GM23338 (cell line): ENCODE results near the gene SLC22A4. TPM values are rescaled to one million over a fixed set of nuclear protein-coding genes. Genes with fewer than 3 reads are reported as not detected.
A peak's percentile ranks its signal among the peaks of the same experiment; 100 is the strongest.

Experiments used
- ATAC-seq: fragments of 200-7000 bp; cut with Tn5 transposase; 3 replicates; pipeline ENCODE4 v1.9.1; 2020
- DNase-seq: peaks from one replicate; pipeline ENCODE4 v3.0.0-alpha.2; 2015; ENCODE audit warnings: low spot score
- H2AFZ ChIP-seq: fragments of 200-600 bp; sonication (generic); 2 replicates; pipeline ENCODE4 v1.8.0; 2016; ENCODE audit warnings: antibody characterized with exemption, mild to moderate bottlenecking, moderate library complexity
- H3F3A ChIP-seq: fragments of 200-600 bp; sonication (generic); replicated peaks from 2 replicates; pipeline ENCODE4 v1.8.0; 2017; ENCODE audit warnings: antibody characterized with exemption, mixed run types, low read depth
- H3K27ac ChIP-seq: fragments of 200-600 bp; sonication (generic); 2 replicates; pipeline ENCODE4 v1.6.1; 2016; ENCODE audit warnings: low read depth
- H3K27me3 ChIP-seq: fragments of 200-600 bp; sonication (generic); 2 replicates; pipeline ENCODE4 v1.8.0; 2016; ENCODE audit warnings: mild to moderate bottlenecking, mixed run types, moderate library complexity; ENCODE audit not compliant: insufficient read depth
- H3K36me3 ChIP-seq: fragments of 200-600 bp; sonication (generic); 2 replicates; pipeline ENCODE4 v1.8.0; 2016; ENCODE audit warnings: mild to moderate bottlenecking; ENCODE audit not compliant: insufficient read depth
- H3K4me1 ChIP-seq: fragments of 200-600 bp; sonication (generic); 2 replicates; pipeline ENCODE4 v1.8.0; 2016; ENCODE audit warnings: mild to moderate bottlenecking, moderate library complexity; ENCODE audit not compliant: insufficient read depth
- H3K4me2 ChIP-seq: fragments of 200-600 bp; sonication (generic); 2 replicates; pipeline ENCODE4 v1.7.1; 2017; ENCODE audit warnings: mixed run types
- H3K4me3 ChIP-seq: fragments of 200-600 bp; sonication (generic); 2 replicates; pipeline ENCODE4 v1.6.1; 2016; ENCODE audit warnings: mixed run types
- H3K79me2 ChIP-seq: fragments of 200-600 bp; sonication (generic); replicated peaks from 2 replicates; pipeline ENCODE4 v1.8.0; 2017; ENCODE audit warnings: mild to moderate bottlenecking; ENCODE audit not compliant: insufficient read depth
- H3K9me2 ChIP-seq: fragments of 200-600 bp; sonication (generic); 2 replicates; pipeline ENCODE4 v1.8.0; 2017; ENCODE audit not compliant: insufficient read depth
- H4K20me1 ChIP-seq: fragments of 200-600 bp; sonication (generic); replicated peaks from 2 replicates; pipeline ENCODE4 v1.8.0; 2017; ENCODE audit warnings: mild to moderate bottlenecking; ENCODE audit not compliant: insufficient read depth
- H3K27ac Mint-ChIP-seq: 2 replicates; pipeline ENCODE4 v1.8.0; 2020; ENCODE audit warnings: inconsistent platforms, mild to moderate bottlenecking, moderate library complexity, mixed read lengths
- H3K27me3 Mint-ChIP-seq: 3 replicates; pipeline ENCODE4 v1.8.0; 2022; ENCODE audit warnings: low read depth, mild to moderate bottlenecking, moderate library complexity, mixed read lengths, inconsistent platforms; ENCODE audit not compliant: insufficient read depth, poor library complexity
- H3K36me3 Mint-ChIP-seq: 3 replicates; pipeline ENCODE4 v1.8.0; 2021; ENCODE audit warnings: low read depth, mild to moderate bottlenecking, inconsistent platforms, moderate library complexity, mixed read lengths
- H3K4me1 Mint-ChIP-seq: 3 replicates; pipeline ENCODE4 v1.8.0; 2020; ENCODE audit warnings: mild to moderate bottlenecking, inconsistent platforms, mixed read lengths
- H3K4me3 Mint-ChIP-seq: 3 replicates; pipeline ENCODE4 v1.8.0; 2021; ENCODE audit warnings: moderate library complexity, mild to moderate bottlenecking, inconsistent platforms, mixed read lengths
- H3K9me3 Mint-ChIP-seq: 3 replicates; pipeline ENCODE4 v1.8.0; 2020; ENCODE audit warnings: moderate library complexity, mild to moderate bottlenecking, inconsistent platforms, mixed read lengths
- CREB1 ChIP-seq: fragments of 250-450 bp; sonication (Bioruptor Pico); IDR thresholded peaks from 2 replicates; pipeline ENCODE4 v1.5.0; 2020; ENCODE audit warnings: low read depth, mild to moderate bottlenecking, moderate library complexity
- CTCF ChIP-seq, 2 experiments: fragments of 200-600 bp in 1 of 2; sonication (generic) in 1 of 2; conservative IDR thresholded peaks; 2 replicates each; pipeline versions ENCODE4 v1.5.1 to v1.6.1; 2016 to 2017; ENCODE audit warnings: antibody characterized with exemption in 2 of 2, low read depth in 2 of 2, mild to moderate bottlenecking in 2 of 2, moderate library complexity in 1 of 2
- ETS1 ChIP-seq: IDR thresholded peaks from 2 replicates; pipeline ENCODE4 v1.6.1; 2016; ENCODE audit warnings: antibody characterized with exemption
- EZH2 ChIP-seq: fragments of 200-600 bp; sonication (generic); IDR thresholded peaks from one replicate; pipeline ENCODE4 v1.8.0; 2017; ENCODE audit warnings: antibody characterized with exemption, mild to moderate bottlenecking, low read depth; ENCODE audit not compliant: unreplicated experiment
- EZH2phosphoT487 ChIP-seq: fragments of 200-600 bp; sonication (generic); IDR thresholded peaks from one replicate; pipeline ENCODE4 v1.8.1; 2018; ENCODE audit warnings: antibody characterized with exemption; ENCODE audit not compliant: unreplicated experiment
- JUNB ChIP-seq: IDR thresholded peaks from one replicate; pipeline ENCODE4 v1.6.1; 2016; ENCODE audit warnings: antibody characterized with exemption; ENCODE audit not compliant: unreplicated experiment
- NANOG ChIP-seq: IDR thresholded peaks from 2 replicates; pipeline ENCODE4 v1.6.1; 2016; ENCODE audit warnings: antibody characterized with exemption, borderline replicate concordance
- POLR2AphosphoS5 ChIP-seq: IDR thresholded peaks from 2 replicates; pipeline ENCODE4 v1.6.1; 2016; ENCODE audit warnings: antibody characterized with exemption, low read depth
- STAT1 ChIP-seq: IDR thresholded peaks from one replicate; pipeline ENCODE4 v1.6.1; 2016; ENCODE audit warnings: antibody characterized with exemption; ENCODE audit not compliant: unreplicated experiment
- ZNF114 ChIP-seq: fragments of 250-450 bp; sonication (Bioruptor Pico); IDR thresholded peaks from 2 replicates; pipeline ENCODE4 v1.5.0; 2020; ENCODE audit warnings: mild to moderate bottlenecking, moderate library complexity
- ZNF331 ChIP-seq: fragments of 250-450 bp; sonication (Bioruptor Pico); IDR thresholded peaks from 2 replicates; pipeline ENCODE4 v1.5.0; 2020; ENCODE audit warnings: low read depth, mild to moderate bottlenecking, moderate library complexity
- polyA plus RNA-seq: library from polyadenylated mRNA; unstranded; fragments of >200 nt; fragmentation: Nextera tagmentation; extraction: Ambion mirVana; gene quantifications from 2 replicates; pipeline ENCODE4 v1.2.1, GENCODE V29; 2016
- total RNA-seq: library from RNA; depleted of rRNA; stranded (reverse); fragments of >200 nt; shearing (Covaris generic); gene quantifications from 2 replicates; pipeline ENCODE4 v1.2.3, GENCODE V29; 2014
- TF ChIP-seq, protein P1 (sequence below): IDR thresholded peaks from one replicate; pipeline ENCODE4 v1.6.1; 2018; ENCODE audit warnings: antibody characterized with exemption; ENCODE audit not compliant: unreplicated experiment
- TF ChIP-seq, protein P2 (sequence below): fragments of 250-450 bp; sonication (Bioruptor Pico); IDR thresholded peaks from 2 replicates; pipeline ENCODE4 v1.5.0; 2020; ENCODE audit warnings: mild to moderate bottlenecking, moderate library complexity

Gene SLC22A4
- total and polyA plus RNA-seq, 2 experiments from 2014 or later, result 0.28 to 0.40 TPM

DNA sequence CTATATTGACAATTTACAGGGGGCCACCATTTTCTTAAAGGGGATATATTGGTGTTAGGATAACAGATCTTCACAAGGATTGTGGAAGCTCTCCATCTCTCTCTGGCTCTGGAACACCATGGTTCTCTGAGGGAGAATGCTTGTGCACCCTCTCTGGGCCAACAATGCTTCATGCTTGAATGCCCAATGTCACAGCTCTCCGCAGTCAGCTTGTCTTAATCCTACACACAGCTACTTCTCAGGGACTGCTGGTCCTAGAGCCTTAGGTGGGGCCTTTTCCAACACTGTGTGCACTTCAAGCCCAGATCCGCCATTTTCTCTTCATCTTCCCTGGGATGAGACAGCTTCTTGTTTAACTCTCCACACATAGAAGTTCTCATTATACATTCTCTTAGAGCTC, 43.6 kb upstream of the SLC22A4 start:
- H3K36me3 Mint-ChIP-seq, result no peaks in the 10 kb centered on the region
- DNase-seq, result no peak

More for the DNA sequence above, 43.6 kb upstream of the SLC22A4 start:
- H3K4me1 Mint-ChIP-seq, result peaks cover 6% of the 10 kb centered on the region
- 0 out of 3 replicates have a peak, but pooled peaks cover under 1% of the 10 kb centered on the region for H3K9me3 Mint-ChIP-seq
- no peak overlapping the region for H3K4me2 ChIP-seq
- no peaks in the 10 kb centered on the region for H3K36me3 ChIP-seq
- TF ChIP-seq JUNB (no peak), NANOG (no peak), STAT1 (no peak), EZH2phosphoT487 (no peak), CTCF (conservative IDR thresholded peaks at IDR 0.05; ENCODE audit: low read depth in 2 of 2) (no peak), EZH2 (no peak), ZNF331 (CRISPR knock-in tag) (no peak), CREB1 (CRISPR knock-in tag) (no peak), ETS1 (no peak), POLR2AphosphoS5 (no peak), ZNF114 (CRISPR knock-in tag) (no peak)
- TF ChIP-seq, protein P1, sequence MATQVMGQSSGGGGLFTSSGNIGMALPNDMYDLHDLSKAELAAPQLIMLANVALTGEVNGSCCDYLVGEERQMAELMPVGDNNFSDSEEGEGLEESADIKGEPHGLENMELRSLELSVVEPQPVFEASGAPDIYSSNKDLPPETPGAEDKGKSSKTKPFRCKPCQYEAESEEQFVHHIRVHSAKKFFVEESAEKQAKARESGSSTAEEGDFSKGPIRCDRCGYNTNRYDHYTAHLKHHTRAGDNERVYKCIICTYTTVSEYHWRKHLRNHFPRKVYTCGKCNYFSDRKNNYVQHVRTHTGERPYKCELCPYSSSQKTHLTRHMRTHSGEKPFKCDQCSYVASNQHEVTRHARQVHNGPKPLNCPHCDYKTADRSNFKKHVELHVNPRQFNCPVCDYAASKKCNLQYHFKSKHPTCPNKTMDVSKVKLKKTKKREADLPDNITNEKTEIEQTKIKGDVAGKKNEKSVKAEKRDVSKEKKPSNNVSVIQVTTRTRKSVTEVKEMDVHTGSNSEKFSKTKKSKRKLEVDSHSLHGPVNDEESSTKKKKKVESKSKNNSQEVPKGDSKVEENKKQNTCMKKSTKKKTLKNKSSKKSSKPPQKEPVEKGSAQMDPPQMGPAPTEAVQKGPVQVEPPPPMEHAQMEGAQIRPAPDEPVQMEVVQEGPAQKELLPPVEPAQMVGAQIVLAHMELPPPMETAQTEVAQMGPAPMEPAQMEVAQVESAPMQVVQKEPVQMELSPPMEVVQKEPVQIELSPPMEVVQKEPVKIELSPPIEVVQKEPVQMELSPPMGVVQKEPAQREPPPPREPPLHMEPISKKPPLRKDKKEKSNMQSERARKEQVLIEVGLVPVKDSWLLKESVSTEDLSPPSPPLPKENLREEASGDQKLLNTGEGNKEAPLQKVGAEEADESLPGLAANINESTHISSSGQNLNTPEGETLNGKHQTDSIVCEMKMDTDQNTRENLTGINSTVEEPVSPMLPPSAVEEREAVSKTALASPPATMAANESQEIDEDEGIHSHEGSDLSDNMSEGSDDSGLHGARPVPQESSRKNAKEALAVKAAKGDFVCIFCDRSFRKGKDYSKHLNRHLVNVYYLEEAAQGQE, result no peak
- TF ChIP-seq, protein P2, sequence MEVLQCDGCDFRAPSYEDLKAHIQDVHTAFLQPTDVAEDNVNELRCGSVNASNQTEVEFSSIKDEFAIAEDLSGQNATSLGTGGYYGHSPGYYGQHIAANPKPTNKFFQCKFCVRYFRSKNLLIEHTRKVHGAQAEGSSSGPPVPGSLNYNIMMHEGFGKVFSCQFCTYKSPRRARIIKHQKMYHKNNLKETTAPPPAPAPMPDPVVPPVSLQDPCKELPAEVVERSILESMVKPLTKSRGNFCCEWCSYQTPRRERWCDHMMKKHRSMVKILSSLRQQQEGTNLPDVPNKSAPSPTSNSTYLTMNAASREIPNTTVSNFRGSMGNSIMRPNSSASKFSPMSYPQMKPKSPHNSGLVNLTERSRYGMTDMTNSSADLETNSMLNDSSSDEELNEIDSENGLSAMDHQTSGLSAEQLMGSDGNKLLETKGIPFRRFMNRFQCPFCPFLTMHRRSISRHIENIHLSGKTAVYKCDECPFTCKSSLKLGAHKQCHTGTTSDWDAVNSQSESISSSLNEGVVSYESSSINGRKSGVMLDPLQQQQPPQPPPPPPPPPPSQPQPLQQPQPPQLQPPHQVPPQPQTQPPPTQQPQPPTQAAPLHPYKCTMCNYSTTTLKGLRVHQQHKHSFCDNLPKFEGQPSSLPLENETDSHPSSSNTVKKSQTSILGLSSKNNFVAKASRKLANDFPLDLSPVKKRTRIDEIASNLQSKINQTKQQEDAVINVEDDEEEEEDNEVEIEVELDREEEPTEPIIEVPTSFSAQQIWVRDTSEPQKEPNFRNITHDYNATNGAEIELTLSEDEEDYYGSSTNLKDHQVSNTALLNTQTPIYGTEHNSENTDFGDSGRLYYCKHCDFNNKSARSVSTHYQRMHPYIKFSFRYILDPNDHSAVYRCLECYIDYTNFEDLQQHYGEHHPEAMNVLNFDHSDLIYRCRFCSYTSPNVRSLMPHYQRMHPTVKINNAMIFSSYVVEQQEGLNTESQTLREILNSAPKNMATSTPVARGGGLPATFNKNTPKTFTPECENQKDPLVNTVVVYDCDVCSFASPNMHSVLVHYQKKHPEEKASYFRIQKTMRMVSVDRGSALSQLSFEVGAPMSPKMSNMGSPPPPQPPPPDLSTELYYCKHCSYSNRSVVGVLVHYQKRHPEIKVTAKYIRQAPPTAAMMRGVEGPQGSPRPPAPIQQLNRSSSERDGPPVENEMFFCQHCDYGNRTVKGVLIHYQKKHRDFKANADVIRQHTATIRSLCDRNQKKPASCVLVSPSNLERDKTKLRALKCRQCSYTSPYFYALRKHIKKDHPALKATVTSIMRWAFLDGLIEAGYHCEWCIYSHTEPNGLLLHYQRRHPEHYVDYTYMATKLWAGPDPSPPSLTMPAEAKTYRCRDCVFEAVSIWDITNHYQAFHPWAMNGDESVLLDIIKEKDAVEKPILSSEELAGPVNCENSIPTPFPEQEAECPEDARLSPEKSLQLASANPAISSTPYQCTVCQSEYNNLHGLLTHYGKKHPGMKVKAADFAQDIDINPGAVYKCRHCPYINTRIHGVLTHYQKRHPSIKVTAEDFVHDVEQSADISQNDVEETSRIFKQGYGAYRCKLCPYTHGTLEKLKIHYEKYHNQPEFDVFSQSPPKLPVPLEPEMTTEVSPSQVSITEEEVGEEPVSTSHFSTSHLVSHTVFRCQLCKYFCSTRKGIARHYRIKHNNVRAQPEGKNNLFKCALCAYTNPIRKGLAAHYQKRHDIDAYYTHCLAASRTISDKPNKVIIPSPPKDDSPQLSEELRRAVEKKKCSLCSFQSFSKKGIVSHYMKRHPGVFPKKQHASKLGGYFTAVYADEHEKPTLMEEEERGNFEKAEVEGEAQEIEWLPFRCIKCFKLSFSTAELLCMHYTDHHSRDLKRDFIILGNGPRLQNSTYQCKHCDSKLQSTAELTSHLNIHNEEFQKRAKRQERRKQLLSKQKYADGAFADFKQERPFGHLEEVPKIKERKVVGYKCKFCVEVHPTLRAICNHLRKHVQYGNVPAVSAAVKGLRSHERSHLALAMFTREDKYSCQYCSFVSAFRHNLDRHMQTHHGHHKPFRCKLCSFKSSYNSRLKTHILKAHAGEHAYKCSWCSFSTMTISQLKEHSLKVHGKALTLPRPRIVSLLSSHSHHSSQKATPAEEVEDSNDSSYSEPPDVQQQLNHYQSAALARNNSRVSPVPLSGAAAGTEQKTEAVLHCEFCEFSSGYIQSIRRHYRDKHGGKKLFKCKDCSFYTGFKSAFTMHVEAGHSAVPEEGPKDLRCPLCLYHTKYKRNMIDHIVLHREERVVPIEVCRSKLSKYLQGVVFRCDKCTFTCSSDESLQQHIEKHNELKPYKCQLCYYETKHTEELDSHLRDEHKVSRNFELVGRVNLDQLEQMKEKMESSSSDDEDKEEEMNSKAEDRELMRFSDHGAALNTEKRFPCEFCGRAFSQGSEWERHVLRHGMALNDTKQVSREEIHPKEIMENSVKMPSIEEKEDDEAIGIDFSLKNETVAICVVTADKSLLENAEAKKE (CRISPR knock-in tag), result no peak
- H3K9me2 ChIP-seq, result no peaks in the 10 kb centered on the region
- peaks cover 3% of the 10 kb centered on the region; the same call in 1 of the 2 replicates for H3K4me1 ChIP-seq
- H4K20me1 ChIP-seq, result no peaks in the 10 kb centered on the region
- H3K4me3 Mint-ChIP-seq, result no peak overlapping the region
- H3K79me2 ChIP-seq, result no peaks in the 10 kb centered on the region
- peaks cover 3% of the 10 kb centered on the region for H3K27me3 Mint-ChIP-seq
- H2AFZ ChIP-seq, result peak overlapping the region; percentile 89
- no peaks in the 10 kb centered on the region for H3K27me3 ChIP-seq
- no peak overlapping the region for H3K4me3 ChIP-seq
- H3F3A ChIP-seq, result no peaks in the 10 kb centered on the region
- H3K27ac Mint-ChIP-seq, result no peak overlapping the region
- ATAC-seq, result no peak
- H3K27ac ChIP-seq, result no peak overlapping the region
